Uterus (tissue), 4 donors: Measurements from ENCODE around the gene SENP7. TPM values are rescaled to one million over a fixed set of nuclear protein-coding genes. Genes with fewer than 3 reads are reported as not detected.
A peak's percentile ranks its signal among the peaks of the same experiment; 100 is the strongest.

Source experiments
- DNase-seq, 2 donors: peaks; one replicate each; pipeline ENCODE4 v3.0.0-alpha.2; 2019 to 2020
- H3K27ac ChIP-seq, 2 donors: fragments of 200-600 bp; sonication (generic); 1 replicate in 1 of 2; 2 replicates in 1 of 2; pipeline ENCODE4 v1.5.1; 2016 to 2018
- H3K27me3 ChIP-seq, 2 donors: fragments of 200-600 bp; sonication (generic); one replicate each; pipeline ENCODE4 v1.5.1; 2018 to 2019; ENCODE audit warnings: control low read depth in 1 of 2
- H3K36me3 ChIP-seq, 2 donors: fragments of 200-600 bp; sonication (generic); one replicate each; pipeline ENCODE4 v1.5.1; 2019; ENCODE audit warnings: control low read depth in 1 of 2
- H3K4me1 ChIP-seq, 2 donors: fragments of 200-600 bp; sonication (generic); one replicate each; pipeline ENCODE4 v1.5.1; 2018 to 2019; ENCODE audit warnings: control low read depth in 1 of 2
- H3K4me3 ChIP-seq, 2 donors: fragments of 200-600 bp; sonication (generic); 1 replicate in 1 of 2; 2 replicates in 1 of 2; pipeline ENCODE4 v1.5.1; 2018 to 2019; ENCODE audit warnings: mild to moderate bottlenecking in 1 of 2
- H3K9me3 ChIP-seq, 2 donors: fragments of 200-600 bp; sonication (generic); one replicate each; pipeline ENCODE4 v1.5.1; 2019; ENCODE audit warnings: control low read depth in 1 of 2
- POLR2A ChIP-seq, 2 donors: fragments of 450-650 bp; IDR thresholded peaks; one replicate each; pipeline ENCODE4 v1.6.1; 2016; ENCODE audit warnings: antibody characterized with exemption in 2 of 2, mild to moderate bottlenecking in 1 of 2, moderate library complexity in 1 of 2
- intact Hi-C: fragments of 100-400 bp; cut with DNase I; formaldehyde crosslinking; loops from one replicate; pipeline ENCODE4 v1.15.1; 2023; ENCODE audit warnings: low total_unique reads
- total RNA-seq, 4 donors: library from RNA; depleted of rRNA in 3 of 4; stranded (reverse); fragments of >200 nt in 3 of 4; gene quantifications; one replicate each; pipeline versions ENCODE4 v1.1.0 to v1.2.4, GENCODE V29; 2014 to 2023
- TF ChIP-seq, protein P1 (sequence below), 4 experiments: fragments of 200-600 bp in 2 of 4; fragments of 450-650 bp in 2 of 4; sonication (generic) in 2 of 4; IDR thresholded peaks; one replicate each; pipeline ENCODE4 v1.5.1; 2016 to 2019; ENCODE audit warnings: antibody characterized with exemption in 4 of 4, mild to moderate bottlenecking in 2 of 4, moderate library complexity in 1 of 4
- donor health status: DM: yes; HTN: yes; CAD: no.

SENP7 gene
- total RNA-seq, 4 donors from 2014 or later = 28.7 to 101 (median 41.1) TPM

GRCh38 chr3:101521211-101521701 lies 8.2 kb upstream of the SENP7 start:
- intact Hi-C loops = no loop called here
- DNase-seq = no peak
- H3K4me1 ChIP-seq = no peaks in the 10 kb centered on the region
- no peaks in the 10 kb centered on the region for H3K36me3 ChIP-seq
- H3K9me3 ChIP-seq = no peaks in the 10 kb centered on the region
- no peak for TF ChIP-seq POLR2A (IDR thresholded peaks at IDR 0.05)
- TF ChIP-seq, protein P1, sequence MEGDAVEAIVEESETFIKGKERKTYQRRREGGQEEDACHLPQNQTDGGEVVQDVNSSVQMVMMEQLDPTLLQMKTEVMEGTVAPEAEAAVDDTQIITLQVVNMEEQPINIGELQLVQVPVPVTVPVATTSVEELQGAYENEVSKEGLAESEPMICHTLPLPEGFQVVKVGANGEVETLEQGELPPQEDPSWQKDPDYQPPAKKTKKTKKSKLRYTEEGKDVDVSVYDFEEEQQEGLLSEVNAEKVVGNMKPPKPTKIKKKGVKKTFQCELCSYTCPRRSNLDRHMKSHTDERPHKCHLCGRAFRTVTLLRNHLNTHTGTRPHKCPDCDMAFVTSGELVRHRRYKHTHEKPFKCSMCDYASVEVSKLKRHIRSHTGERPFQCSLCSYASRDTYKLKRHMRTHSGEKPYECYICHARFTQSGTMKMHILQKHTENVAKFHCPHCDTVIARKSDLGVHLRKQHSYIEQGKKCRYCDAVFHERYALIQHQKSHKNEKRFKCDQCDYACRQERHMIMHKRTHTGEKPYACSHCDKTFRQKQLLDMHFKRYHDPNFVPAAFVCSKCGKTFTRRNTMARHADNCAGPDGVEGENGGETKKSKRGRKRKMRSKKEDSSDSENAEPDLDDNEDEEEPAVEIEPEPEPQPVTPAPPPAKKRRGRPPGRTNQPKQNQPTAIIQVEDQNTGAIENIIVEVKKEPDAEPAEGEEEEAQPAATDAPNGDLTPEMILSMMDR (IDR thresholded peaks at IDR 0.05) = no peak
- no peak overlapping the region for H3K4me3 ChIP-seq
- H3K27me3 ChIP-seq = no peaks in the 10 kb centered on the region
- H3K27ac ChIP-seq = no peak overlapping the region

- intact Hi-C loops = no loop called here
- TF ChIP-seq, protein P1 (IDR thresholded peaks at IDR 0.05) = no peak
- no peak for TF ChIP-seq POLR2A (IDR thresholded peaks at IDR 0.05)
- Histone ChIP-seq H3K27me3 (no peaks in the 10 kb centered on the region), H3K9me3 (no peaks in the 10 kb centered on the region), H3K36me3 (no peaks in the 10 kb centered on the region), H3K4me3 (no peak overlapping the region), H3K4me1 (no peaks in the 10 kb centered on the region), H3K27ac (no peak overlapping the region)
- DNase-seq = no peak
These were observed 6.8 kb upstream of the SENP7 start for GRCh38 chr3:101519685-101520365.

- Histone ChIP-seq H3K9me3 (no peaks in the 10 kb centered on the region), H3K4me1 (no peaks in the 10 kb centered on the region), H3K4me3 (no peak overlapping the region), H3K27ac (no peak overlapping the region), H3K27me3 (no peaks in the 10 kb centered on the region), H3K36me3 (no peaks in the 10 kb centered on the region)
- intact Hi-C loops = no loop called here
- no peak for TF ChIP-seq POLR2A (IDR thresholded peaks at IDR 0.05)
- TF ChIP-seq, protein P1 (IDR thresholded peaks at IDR 0.05) = no peak
- no peak for DNase-seq
These were observed 5.4 kb upstream of the SENP7 start for GRCh38 chr3:101518421-101518871.

- Histone ChIP-seq H3K4me1 (peaks cover 0 to 9% of the 10 kb centered on the region in 2 donors), H3K36me3 (no peaks in the 10 kb centered on the region), H3K27me3 (no peaks in the 10 kb centered on the region), H3K4me3 (peak overlapping the region; percentile 82 to 96), H3K27ac (peak overlapping the region; percentile 92 to 99), H3K9me3 (no peaks in the 10 kb centered on the region)
- DNase-seq = no peak
- intact Hi-C loops = no loop called here
- TF ChIP-seq, protein P1 (IDR thresholded peaks at IDR 0.05) = no peak
- TF ChIP-seq POLR2A (IDR thresholded peaks at IDR 0.05) = no peak
These were observed 491 bp upstream of the SENP7 start for GRCh38 chr3:101513419-101513986.

GRCh38 chr3:101512396-101512645 lies 691 bp downstream of the SENP7 start:
- no peak for DNase-seq
- TF ChIP-seq POLR2A (IDR thresholded peaks at IDR 0.05) = no peak
- TF ChIP-seq, protein P1 (IDR thresholded peaks at IDR 0.05) = no peak
- Histone ChIP-seq H3K27me3 (no peaks in the 10 kb centered on the region), H3K4me1 (peaks cover 0 to 9% of the 10 kb centered on the region in 2 donors), H3K36me3 (no peaks in the 10 kb centered on the region), H3K9me3 (no peaks in the 10 kb centered on the region), H3K27ac (peak overlapping the region; percentile 92 to 99), H3K4me3 (peak overlapping the region; percentile 82 to 96)
- intact Hi-C loops = no loop called here
